K562 (cell line): Measurements from ENCODE around the gene VEGFA. TPM values are rescaled to one million over a fixed set of nuclear protein-coding genes. Genes with fewer than 3 reads are reported as not detected.

Source experiments
- ATF2 ChIP-seq: sonication (generic); formaldehyde crosslinking; IDR thresholded peaks from 2 replicates; pipeline ENCODE4 v1.8.1; 2022; ENCODE audit warnings: missing genetic modification reagents
- ETS1 ChIP-seq: conservative IDR thresholded peaks from 2 replicates; pipeline ENCODE4 v1.6.1; 2011; ENCODE audit warnings: low read depth, mild to moderate bottlenecking, low read length; ENCODE audit not compliant: control insufficient read depth
- MGA ChIP-seq: fragments of 450-650 bp; IDR thresholded peaks from 2 replicates; pipeline ENCODE4 v1.6.1; 2016; ENCODE audit warnings: mild to moderate bottlenecking, moderate library complexity
- NR3C1 ChIP-seq: sonication (generic); formaldehyde crosslinking; IDR thresholded peaks from 2 replicates; pipeline ENCODE4 v1.8.1; 2022; ENCODE audit warnings: missing genetic modification reagents
- PBX2 ChIP-seq, 2 experiments: IDR thresholded peaks in 1 of 2; conservative IDR thresholded peaks in 1 of 2; 2 replicates each; pipeline ENCODE4 v1.6.1; 2016; ENCODE audit warnings: low read depth in 2 of 2, mild to moderate bottlenecking in 1 of 2, missing compliant biosample characterization in 1 of 2, missing genetic modification characterization in 1 of 2, moderate library complexity in 1 of 2
- SIRT6 ChIP-seq: IDR thresholded peaks from one replicate; pipeline ENCODE4 v1.6.1; 2012; ENCODE audit warnings: low read depth, mild to moderate bottlenecking, control low read depth, inconsistent platforms, low read length, moderate library complexity
- XRCC3 ChIP-seq: fragments of 450-650 bp; IDR thresholded peaks from 2 replicates; pipeline ENCODE4 v1.6.1; 2017; ENCODE audit warnings: mild to moderate bottlenecking, moderate library complexity
- ZNF24 ChIP-seq: fragments of 450-650 bp; IDR thresholded peaks from 2 replicates; pipeline ENCODE4 v1.6.1; 2016
- ZSCAN32 ChIP-seq: fragments of 450-650 bp; formaldehyde crosslinking; IDR thresholded peaks from 2 replicates; pipeline ENCODE4 v1.4.0; 2020; ENCODE audit warnings: mild to moderate bottlenecking, moderate library complexity
- polyA plus RNA-seq, 8 experiments: library from polyadenylated mRNA; depleted of rRNA in 4 of 8; stranded (reverse) in 5 of 8; unstranded in 3 of 8; fragments of >200 nt; fragmentation: Nextera tagmentation in 2 of 8; fragmentation: Illumina TruSeq in 1 of 8; extraction: Ambion mirVana in 2 of 8; extraction: Trizol in 1 of 8; gene quantifications; 2 replicates each; pipeline versions ENCODE4 v1.2.1 to v1.2.3, GENCODE V29; 2011 to 2014; ENCODE audit warnings: inconsistent platforms in 1 of 8, missing spikeins in 1 of 8
- total RNA-seq, 7 experiments: library from RNA; depleted of rRNA in 6 of 7; stranded (reverse); fragments of >200 nt in 6 of 7; fragmentation: Illumina TruSeq in 2 of 7; extraction: Trizol in 2 of 7; gene quantifications; 2 replicates each; pipeline versions ENCODE4 v1.2.1 to v1.2.3, GENCODE V29; 2011 to 2021; ENCODE audit warnings: low replicate concordance in 1 of 7

The VEGFA gene
- total and polyA plus RNA-seq, 9 of the 15 experiments (the other 6 are each of a cell fraction or from before 2014, with no cell fraction given), result 14.0 to 271 (median 124) TPM

- TF ChIP-seq MGA (no peak; the same call in 1 of the 2 replicates), NR3C1 (no peak), ATF2 (no peak), ZSCAN32 (peak; percentile 47; the same call in 1 of the 2 replicates), SIRT6 (no peak), ETS1 (no peak), PBX2 (CRISPR knock-in tag; IDR thresholded peaks at IDR 0.05; ENCODE audit: low read depth) (no peak), PBX2 (tag; conservative IDR thresholded peaks at IDR 0.05; ENCODE audit: low read depth) (no peak), ZNF24 (0 out of 2 replicates have a peak, but pooled peaks have one; percentile 23), XRCC3 (no peak)
Observed at GRCh38 chr6:43798688-43799444, 28.9 kb downstream of the VEGFA start (continued).
